OCI-LY7 (cell line): ENCODE data around the gene CENPV. TPM values are rescaled to one million over a fixed set of nuclear protein-coding genes. Genes with fewer than 3 reads are reported as not detected.

Experiments used
- BruUV-seq: library from RNA; stranded (reverse); fragments of 400-500 nt; replicated peaks from 2 replicates; lab custom pipeline; 2021; lab: Mats Ljungman, UMichigan
- CTCF ChIA-PET: fragments of 300-600 bp; sonication (Branson Sonifier 250); formaldehyde crosslinking; loops from one replicate; lab custom pipeline; 2022; ENCODE audit warnings: antibody characterized with exemption; ENCODE audit not compliant: unreplicated experiment; lab: Charles Lee
- POLR2A ChIA-PET: fragments of 300-600 bp; sonication (Branson Sonifier 250); formaldehyde crosslinking; loops from one replicate; lab custom pipeline; 2022; ENCODE audit warnings: antibody characterized with exemption; lab: Charles Lee
- DNase-seq: peaks from one replicate; pipeline ENCODE4 v3.0.0-alpha.2; 2015; ENCODE audit warnings: low spot score
- H2AFZ ChIP-seq: fragments of 200-600 bp; sonication (generic), shearing (Covaris generic); 2 replicates; pipeline ENCODE4 v1.6.1; 2014; ENCODE audit warnings: mild to moderate bottlenecking, antibody characterized with exemption, low read length, moderate library complexity
- H3K27ac ChIP-seq: fragments of 200-600 bp; sonication (generic); 2 replicates; pipeline ENCODE4 v1.5.1; 2014; ENCODE audit warnings: mixed run types, low read depth, mild to moderate bottlenecking, moderate library complexity, low read length, inconsistent platforms; ENCODE audit not compliant: poor library complexity, severe bottlenecking
- H3K36me3 ChIP-seq: fragments of 200-600 bp; sonication (generic); 2 replicates; pipeline ENCODE4 v1.6.1; 2014; ENCODE audit warnings: mild to moderate bottlenecking, antibody characterized with exemption, low read length, moderate library complexity, mixed read lengths; ENCODE audit not compliant: insufficient read depth
- H3K4me1 ChIP-seq: fragments of 200-600 bp; sonication (generic); 2 replicates; pipeline ENCODE4 v1.5.1; 2014; ENCODE audit warnings: mild to moderate bottlenecking, low read length; ENCODE audit not compliant: insufficient read depth, poor library complexity, severe bottlenecking
- H3K4me2 ChIP-seq: fragments of 200-600 bp; sonication (generic); 2 replicates; pipeline ENCODE4 v1.6.1; 2014; ENCODE audit warnings: mild to moderate bottlenecking, low read length
- H3K4me3 ChIP-seq: fragments of 200-600 bp; sonication (generic); 2 replicates; pipeline ENCODE4 v1.5.1; 2014; ENCODE audit warnings: mild to moderate bottlenecking, low read depth, low read length; ENCODE audit not compliant: poor library complexity, severe bottlenecking
- H3K79me2 ChIP-seq: fragments of 200-600 bp; sonication (generic); 2 replicates; pipeline ENCODE4 v1.6.1; 2016; ENCODE audit warnings: low read depth, mild to moderate bottlenecking, low read length, moderate library complexity, mixed read lengths; ENCODE audit not compliant: insufficient read depth
- H3K9me2 ChIP-seq: fragments of 200-600 bp; sonication (generic); 2 replicates; pipeline ENCODE4 v1.6.1; 2016; ENCODE audit warnings: mild to moderate bottlenecking, low read length, mixed read lengths; ENCODE audit not compliant: insufficient read depth
- H3K9me3 ChIP-seq: fragments of 200-600 bp; sonication (generic); 2 replicates; pipeline ENCODE4 v1.6.1; 2014; ENCODE audit warnings: mild to moderate bottlenecking, mixed run types, low read length, mixed read lengths
- H4K20me1 ChIP-seq: fragments of 200-600 bp; sonication (generic); 2 replicates; pipeline ENCODE4 v1.6.1; 2014; ENCODE audit warnings: mild to moderate bottlenecking, antibody characterized with exemption, low read length, moderate library complexity, mixed read lengths; ENCODE audit not compliant: insufficient read depth
- CTCF ChIP-seq: fragments of 200-600 bp; sonication (generic); conservative IDR thresholded peaks from 2 replicates; pipeline ENCODE4 v1.5.1; 2014; ENCODE audit warnings: mild to moderate bottlenecking, antibody characterized with exemption, low read length, moderate library complexity, mixed read lengths
- EZH2phosphoT487 ChIP-seq: fragments of 200-600 bp; sonication (generic); IDR thresholded peaks from 2 replicates; pipeline ENCODE4 v1.6.1; 2018; ENCODE audit warnings: low read depth, borderline replicate concordance, mild to moderate bottlenecking, mixed run types, antibody characterized with exemption, low read length, moderate library complexity, mixed read lengths
- intact Hi-C: fragments of 100-400 bp; cut with micrococcal nuclease; formaldehyde crosslinking; loops from one replicate; pipeline ENCODE4 v1.10.0; 2022; ENCODE audit not compliant: unreplicated experiment
- total RNA-seq, 2 experiments: library from RNA; depleted of rRNA in 1 of 2; stranded (reverse); fragments of >200 nt in 1 of 2; shearing (Covaris generic) in 1 of 2; gene quantifications; 2 replicates each; pipeline ENCODE4 v1.2.3, GENCODE V29; 2014 to 2022

The CENPV gene
- total RNA-seq, 2 experiments from 2014 or later: 77.3 to 78.8 TPM

- H4K20me1 ChIP-seq: no peaks in the 10 kb centered on the region
These were observed 33.3 kb downstream of the CENPV start for GRCh38 chr17:16319969-16320368.

GRCh38 chr17:16314859-16315258 lies 38.4 kb downstream of the CENPV start:
- peaks cover 7% of the 10 kb centered on the region; the same call in 1 of the 2 replicates for H3K36me3 ChIP-seq
- ChIA-PET POLR2A (no interaction called here), CTCF (no interaction called here)
- H3K9me2 ChIP-seq: no peaks in the 10 kb centered on the region
- no peaks in the 10 kb centered on the region for H4K20me1 ChIP-seq
- no peak overlapping the region for H2AFZ ChIP-seq
- intact Hi-C loops: no loop called here
- no peak for TF ChIP-seq EZH2phosphoT487
- TF ChIP-seq CTCF: no peak
- no peaks in the 10 kb centered on the region for H3K9me3 ChIP-seq
- no peaks in the 10 kb centered on the region for H3K4me1 ChIP-seq
- no peak overlapping the region for H3K4me2 ChIP-seq
- H3K27ac ChIP-seq: no peak overlapping the region
- BruUV-seq: no TSS peak
- H3K4me3 ChIP-seq: no peak overlapping the region
- no peaks in the 10 kb centered on the region for H3K79me2 ChIP-seq
- DNase-seq: no peak

More at GRCh38 chr17:16319969-16320368, 33.3 kb downstream of the CENPV start:
- H3K4me3 ChIP-seq: no peak overlapping the region
- H3K27ac ChIP-seq: no peak overlapping the region
- TF ChIP-seq CTCF (no peak), EZH2phosphoT487 (no peak)
- BruUV-seq: no TSS peak
- H3K36me3 ChIP-seq: no peaks in the 10 kb centered on the region
- H3K4me2 ChIP-seq: no peak overlapping the region
- ChIA-PET POLR2A (interaction anchor here (0.6 kb wide), 1 partner anchor 89 kb away, joined by 4 read pairs; no protein-coding TSS in a partner anchor), CTCF (interaction anchor here (0.9 kb wide), 1 partner anchor 266 kb away, joined by 3 read pairs; no protein-coding TSS in a partner anchor)
- DNase-seq: no peak
- no peaks in the 10 kb centered on the region for H3K9me3 ChIP-seq
- H2AFZ ChIP-seq: no peak overlapping the region
- no peaks in the 10 kb centered on the region for H3K9me2 ChIP-seq
- no peaks in the 10 kb centered on the region for H3K4me1 ChIP-seq
- H3K79me2 ChIP-seq: no peaks in the 10 kb centered on the region
- intact Hi-C loops: no loop called here

GRCh38 chr17:16314189-16314588 lies 39.1 kb downstream of the CENPV start:
- Histone ChIP-seq H3K4me2 (no peak overlapping the region), H3K79me2 (no peaks in the 10 kb centered on the region), H3K4me3 (no peak overlapping the region), H3K36me3 (peaks cover 7% of the 10 kb centered on the region; the same call in 1 of the 2 replicates), H3K27ac (no peak overlapping the region), H3K4me1 (no peaks in the 10 kb centered on the region), H2AFZ (no peak overlapping the region), H4K20me1 (no peaks in the 10 kb centered on the region), H3K9me2 (no peaks in the 10 kb centered on the region), H3K9me3 (no peaks in the 10 kb centered on the region)
- intact Hi-C loops: no loop called here
- CTCF ChIA-PET: no interaction called here
- no TSS peak for BruUV-seq
- POLR2A ChIA-PET: interaction anchor here (1.3 kb wide), 1 partner anchor 8 kb away, joined by 3 read pairs; no protein-coding TSS in a partner anchor
- no peak for DNase-seq
- TF ChIP-seq EZH2phosphoT487 (no peak), CTCF (no peak)
